Lung (tissue), 12 donors: ENCODE data around the gene FOXM1. TPM values are rescaled to one million over a fixed set of nuclear protein-coding genes. Genes with fewer than 3 reads are reported as not detected.
A peak's percentile ranks its signal among the peaks of the same experiment; 100 is the strongest.

Experiments used
- ATAC-seq: fragments of 200-7000 bp; cut with Tn5 transposase; one replicate; pipeline ENCODE4 v1.9.1; 2020; ENCODE audit warnings: moderate number of reproducible peaks; ENCODE audit not compliant: insufficient read depth, low FRiP score
- DNase-seq, 3 donors: peaks; one replicate each; pipeline ENCODE4 v3.0.0-alpha.2; 2013 to 2017
- H3K27ac ChIP-seq, 2 donors: one replicate each; pipeline ENCODE4 v1.5.1; 2013; ENCODE audit warnings: mild to moderate bottlenecking in 2 of 2, moderate library complexity in 2 of 2, control low read depth in 1 of 2, inconsistent platforms in 1 of 2, low read depth in 1 of 2, low read length in 1 of 2
- H3K27me3 ChIP-seq, 3 donors: one replicate each; pipeline ENCODE4 v1.5.1; 2013; ENCODE audit warnings: low read length in 2 of 3; ENCODE audit not compliant: control insufficient read depth in 3 of 3, insufficient read depth in 3 of 3
- H3K36me3 ChIP-seq, 4 donors: one replicate each; pipeline ENCODE4 v1.5.1; 2013; ENCODE audit warnings: low read length in 4 of 4, mild to moderate bottlenecking in 1 of 4, moderate library complexity in 1 of 4; ENCODE audit not compliant: control insufficient read depth in 4 of 4, insufficient read depth in 4 of 4
- H3K4me1 ChIP-seq, 5 donors: one replicate each; pipeline ENCODE4 v1.5.1; 2013; ENCODE audit warnings: low read length in 5 of 5, mild to moderate bottlenecking in 2 of 5, moderate library complexity in 1 of 5; ENCODE audit not compliant: control insufficient read depth in 5 of 5, insufficient read depth in 5 of 5
- H3K4me3 ChIP-seq: one replicate; pipeline ENCODE4 v1.5.1; 2013; ENCODE audit warnings: mild to moderate bottlenecking, control low read depth, moderate library complexity
- H3K9ac ChIP-seq, 2 donors: one replicate each; pipeline ENCODE4 v1.5.1; 2013; ENCODE audit warnings: low read length in 2 of 2, control low read depth in 1 of 2; ENCODE audit not compliant: insufficient read depth in 1 of 2
- H3K9me3 ChIP-seq, 4 donors: one replicate each; pipeline ENCODE4 v1.5.1; 2013; ENCODE audit warnings: low read length in 3 of 4, mild to moderate bottlenecking in 1 of 4, moderate library complexity in 1 of 4; ENCODE audit not compliant: control insufficient read depth in 4 of 4, insufficient read depth in 3 of 4
- CTCF ChIP-seq: IDR thresholded peaks from 2 replicates; pipeline ENCODE4 v1.5.1; 2012; ENCODE audit warnings: mild to moderate bottlenecking; ENCODE audit errors: control extremely low read depth, extremely low read depth
- WGBS, 2 donors: extraction: QIAGEN DNeasy Blood & Tissue Kit; methylation state at CpG; one replicate each; pipeline ENCODE4 v1.1.7; 2013; 5-methylcytosine and 5-hydroxymethylcytosine counted together
- polyA plus RNA-seq, 2 donors: library from polyadenylated mRNA; stranded (reverse); fragments of 200-250 nt; gene quantifications; one replicate each; pipeline ENCODE4 v1.2.1, GENCODE V29; 2013
- total RNA-seq, 2 donors: library from RNA; depleted of rRNA in 1 of 2; stranded (reverse); fragments of >200 nt in 1 of 2; gene quantifications; one replicate each; pipeline ENCODE4 v1.2.1, GENCODE V29; 2014 to 2021
- donor health status: control.
- donor health status: control.
- donor health status: Bipolar disorder and iron deficiency.
- donor health status: healthy.
- donor health status: DM: yes; HTN: yes; CAD: no.

FOXM1 gene
- total and polyA plus RNA-seq, 4 donors, result 1.6 to 4.0 (median 3.2) TPM

GRCh38 chr12:2862876-2863275, 14.1 kb downstream of the FOXM1 start:
- H3K4me1 ChIP-seq, result no peaks in the 10 kb centered on the region
- 94 to 95% methylated on average over 7 of the region's 7 CpGs for WGBS, 2 donors
- no peak overlapping the region for H3K9ac ChIP-seq
- DNase-seq, result no peak
- peaks cover 0 to 25% (median 4%) of the 10 kb centered on the region in 4 donors for H3K36me3 ChIP-seq
- TF ChIP-seq CTCF, result no peak
- no peaks in the 10 kb centered on the region for H3K9me3 ChIP-seq
- no peaks in the 10 kb centered on the region for H3K27me3 ChIP-seq
- no peak for ATAC-seq
- H3K4me3 ChIP-seq, result no peak overlapping the region
- no peak overlapping the region for H3K27ac ChIP-seq

GRCh38 chr12:2860170-2860569, 16.8 kb downstream of the FOXM1 start:
- Histone ChIP-seq H3K4me1 (no peaks in the 10 kb centered on the region), H3K27me3 (no peaks in the 10 kb centered on the region), H3K9me3 (no peaks in the 10 kb centered on the region), H3K4me3 (no peak overlapping the region), H3K36me3 (peaks cover 0 to 21% (median 6%) of the 10 kb centered on the region in 4 donors), H3K27ac (no peak overlapping the region), H3K9ac (no peak overlapping the region)
- ATAC-seq, result no peak
- no peak for DNase-seq
- TF ChIP-seq CTCF, result no peak

GRCh38 chr12:2858944-2859421, 18.0 kb downstream of the FOXM1 start:
- H3K27me3 ChIP-seq, result no peaks in the 10 kb centered on the region
- 81 to 86% methylated on average over 12 of the region's 12 CpGs for WGBS, 2 donors
- H3K27ac ChIP-seq, result no peak overlapping the region
- DNase-seq, result peak in 1 of 3 donors; percentile 15
- no peak for ATAC-seq
- H3K4me1 ChIP-seq, result no peaks in the 10 kb centered on the region
- H3K4me3 ChIP-seq, result no peak overlapping the region
- peaks cover 0 to 16% (median 6%) of the 10 kb centered on the region in 4 donors for H3K36me3 ChIP-seq
- H3K9ac ChIP-seq, result no peak overlapping the region
- H3K9me3 ChIP-seq, result no peaks in the 10 kb centered on the region
- no peak for TF ChIP-seq CTCF

GRCh38 chr12:2858334-2858733, 18.6 kb downstream of the FOXM1 start:
- Histone ChIP-seq H3K9me3 (no peaks in the 10 kb centered on the region), H3K27me3 (no peaks in the 10 kb centered on the region), H3K9ac (no peak overlapping the region), H3K36me3 (peaks cover 0 to 15% (median 6%) of the 10 kb centered on the region in 4 donors), H3K4me3 (no peak overlapping the region), H3K4me1 (no peaks in the 10 kb centered on the region), H3K27ac (peak overlapping the region in 1 of 2 donors; percentile 10)
- ATAC-seq, result no peak
- 92 to 93% methylated on average over 2 of the region's 2 CpGs for WGBS, 2 donors
- no peak for DNase-seq
- TF ChIP-seq CTCF, result no peak
